H9 (cell line): ENCODE results near the gene TTC39A. TPM values are rescaled to one million over a fixed set of nuclear protein-coding genes. Genes with fewer than 3 reads are reported as not detected.
A peak's percentile ranks its signal among the peaks of the same experiment; 100 is the strongest.

Experiments used
- DNase-seq: peaks from one replicate; pipeline ENCODE4 v3.0.0-alpha.2; 2017
- H2AFZ ChIP-seq: one replicate; pipeline ENCODE4 v1.6.1; 2013; ENCODE audit warnings: mild to moderate bottlenecking, low read length, control low read depth, moderate library complexity
- H2AK5ac ChIP-seq: 2 replicates; pipeline ENCODE4 v1.6.1; 2013; ENCODE audit warnings: low read length, control low read depth, mixed read lengths; ENCODE audit not compliant: insufficient read length
- H2BK120ac ChIP-seq: one replicate; pipeline ENCODE4 v1.6.1; 2013; ENCODE audit warnings: low read depth, mild to moderate bottlenecking, low read length, control low read depth, inconsistent platforms; ENCODE audit not compliant: poor library complexity, severe bottlenecking
- H2BK12ac ChIP-seq: 2 replicates; pipeline ENCODE4 v1.6.1; 2013; ENCODE audit warnings: low read length, control low read depth, mixed read lengths, low read depth; ENCODE audit not compliant: insufficient read length
- H2BK15ac ChIP-seq: 2 replicates; pipeline ENCODE4 v1.6.1; 2013; ENCODE audit warnings: low read depth, low read length, control low read depth
- H2BK20ac ChIP-seq: one replicate; pipeline ENCODE4 v1.6.1; 2013; ENCODE audit warnings: low read depth, mild to moderate bottlenecking, low read length, control low read depth, inconsistent platforms; ENCODE audit not compliant: poor library complexity, severe bottlenecking
- H2BK5ac ChIP-seq: 2 replicates; pipeline ENCODE4 v1.6.1; 2013; ENCODE audit warnings: low read length, control low read depth, mixed read lengths; ENCODE audit not compliant: insufficient read length
- H3K14ac ChIP-seq: 2 replicates; pipeline ENCODE4 v1.6.1; 2013; ENCODE audit warnings: low read length, control low read depth; ENCODE audit not compliant: insufficient read depth
- H3K18ac ChIP-seq: 2 replicates; pipeline ENCODE4 v1.6.1; 2013; ENCODE audit warnings: low read depth, mild to moderate bottlenecking, mixed read lengths, low read length, control low read depth; ENCODE audit not compliant: insufficient read length
- H3K23ac ChIP-seq: 2 replicates; pipeline ENCODE4 v1.6.1; 2013; ENCODE audit warnings: low read length, control low read depth, mixed read lengths, low read depth; ENCODE audit not compliant: insufficient read length
- H3K23me2 ChIP-seq: 2 replicates; pipeline ENCODE4 v1.6.1; 2013; ENCODE audit warnings: low read depth, mild to moderate bottlenecking, mixed read lengths, low read length, control low read depth; ENCODE audit not compliant: insufficient read length, poor library complexity, severe bottlenecking
- H3K27ac ChIP-seq: 2 replicates; pipeline ENCODE4 v1.5.1; 2013; ENCODE audit warnings: low read length, control low read depth, mixed read lengths, low read depth; ENCODE audit not compliant: insufficient read length
- H3K27me3 ChIP-seq: 2 replicates; pipeline ENCODE4 v1.6.1; 2013; ENCODE audit warnings: low read length, control low read depth, inconsistent platforms; ENCODE audit not compliant: insufficient read depth
- H3K4ac ChIP-seq: 2 replicates; pipeline ENCODE4 v1.6.1; 2013; ENCODE audit warnings: low read depth, mild to moderate bottlenecking, control low read depth, inconsistent platforms, low read length, moderate library complexity
- H3K4me1 ChIP-seq: 2 replicates; pipeline ENCODE4 v1.6.1; 2013; ENCODE audit warnings: low read length, control low read depth, inconsistent platforms; ENCODE audit not compliant: insufficient read depth
- H3K4me2 ChIP-seq: 2 replicates; pipeline ENCODE4 v1.6.1; 2013; ENCODE audit warnings: low read length, control low read depth, mixed read lengths; ENCODE audit not compliant: insufficient read length, insufficient read depth
- H3K56ac ChIP-seq: 2 replicates; pipeline ENCODE4 v1.6.1; 2013; ENCODE audit warnings: low read depth, mild to moderate bottlenecking, mixed read lengths, low read length, control low read depth; ENCODE audit not compliant: insufficient read length
- H3K79me1 ChIP-seq: 2 replicates; pipeline ENCODE4 v1.6.1; 2013; ENCODE audit warnings: low read depth, mild to moderate bottlenecking, moderate library complexity, low read length, control low read depth, inconsistent platforms; ENCODE audit not compliant: insufficient read depth, poor library complexity, severe bottlenecking
- H3K79me2 ChIP-seq: 2 replicates; pipeline ENCODE4 v1.6.1; 2013; ENCODE audit warnings: low read length, control low read depth, inconsistent platforms; ENCODE audit not compliant: insufficient read depth
- H3K9ac ChIP-seq: 2 replicates; pipeline ENCODE4 v1.6.1; 2013; ENCODE audit warnings: low read length, control low read depth, mixed read lengths; ENCODE audit not compliant: insufficient read length; ENCODE audit errors: extremely low read depth
- H3K9me3 ChIP-seq: one replicate; pipeline ENCODE4 v1.6.1; 2013; ENCODE audit warnings: low read depth, low read length, inconsistent platforms; ENCODE audit not compliant: control insufficient read depth
- H3T11ph ChIP-seq: one replicate; pipeline ENCODE4 v1.6.1; 2013; ENCODE audit warnings: mild to moderate bottlenecking, low read length, control low read depth, inconsistent platforms
- H4K20me1 ChIP-seq: one replicate; pipeline ENCODE4 v1.6.1; 2013; ENCODE audit not compliant: control insufficient read depth, insufficient read length, insufficient read depth
- H4K5ac ChIP-seq: 2 replicates; pipeline ENCODE4 v1.6.1; 2013; ENCODE audit warnings: low read depth, mild to moderate bottlenecking, mixed read lengths, low read length, control low read depth; ENCODE audit not compliant: insufficient read length
- H4K8ac ChIP-seq: replicated peaks from 2 replicates; pipeline ENCODE4 v1.6.1; 2013; ENCODE audit warnings: low read length, control low read depth, mixed read lengths, low read depth; ENCODE audit not compliant: insufficient read length
- H4K91ac ChIP-seq: 2 replicates; pipeline ENCODE4 v1.6.1; 2013; ENCODE audit warnings: low read depth, mild to moderate bottlenecking, moderate library complexity, mixed read lengths, low read length, control low read depth; ENCODE audit not compliant: insufficient read length
- H3K27ac Mint-ChIP-seq, 3 experiments: 2 replicates in 2 of 3; 3 replicates in 1 of 3; pipeline ENCODE4 v1.8.0; 2020 to 2021; ENCODE audit warnings: mixed read lengths in 3 of 3, mild to moderate bottlenecking in 1 of 3, moderate library complexity in 1 of 3
- H3K27me3 Mint-ChIP-seq: 2 replicates; pipeline ENCODE4 v1.8.0; 2021; ENCODE audit warnings: low read depth, mild to moderate bottlenecking, moderate library complexity, mixed read lengths
- H3K36me3 Mint-ChIP-seq, 3 experiments: 2 replicates in 2 of 3; 3 replicates in 1 of 3; pipeline ENCODE4 v1.8.0; 2020 to 2021; ENCODE audit warnings: low read depth in 3 of 3, mixed read lengths in 3 of 3; ENCODE audit not compliant: insufficient read depth in 1 of 3
- H3K4me1 Mint-ChIP-seq, 2 experiments: 2 replicates each; pipeline ENCODE4 v1.8.0; 2020; ENCODE audit warnings: mixed read lengths in 2 of 2
- H3K4me3 Mint-ChIP-seq, 2 experiments: 2 replicates in 1 of 2; 3 replicates in 1 of 2; pipeline ENCODE4 v1.8.0; 2020 to 2021; ENCODE audit warnings: mild to moderate bottlenecking in 2 of 2, mixed read lengths in 2 of 2, moderate library complexity in 1 of 2
- H3K9me3 Mint-ChIP-seq, 2 experiments: 2 replicates in 1 of 2; 3 replicates in 1 of 2; pipeline ENCODE4 v1.8.0; 2020; ENCODE audit warnings: mild to moderate bottlenecking in 2 of 2, mixed read lengths in 2 of 2, moderate library complexity in 1 of 2
- WGBS: extraction: QIAGEN DNeasy Blood & Tissue Kit; methylation state at CpG from one replicate; pipeline ENCODE4 v1.1.7; 2013; ENCODE audit warnings: missing lambda C conversion rate, low lambda C conversion rate, mixed read lengths; ENCODE audit not compliant: insufficient read length; ENCODE audit errors: extremely low coverage; 5-methylcytosine and 5-hydroxymethylcytosine counted together
- total RNA-seq: library from RNA; stranded (reverse); gene quantifications from 2 replicates; pipeline ENCODE4 v1.2.1, GENCODE V29; 2021
- TF ChIP-seq, protein P1 (sequence below): fragments of 200-600 bp; sonication (generic); conservative IDR thresholded peaks from 3 replicates; pipeline ENCODE4 v1.8.0; 2021; ENCODE audit warnings: antibody characterized with exemption, mild to moderate bottlenecking

The TTC39A gene
- total RNA-seq, 1 experiment from 2014 or later: 7.7 TPM

DNA sequence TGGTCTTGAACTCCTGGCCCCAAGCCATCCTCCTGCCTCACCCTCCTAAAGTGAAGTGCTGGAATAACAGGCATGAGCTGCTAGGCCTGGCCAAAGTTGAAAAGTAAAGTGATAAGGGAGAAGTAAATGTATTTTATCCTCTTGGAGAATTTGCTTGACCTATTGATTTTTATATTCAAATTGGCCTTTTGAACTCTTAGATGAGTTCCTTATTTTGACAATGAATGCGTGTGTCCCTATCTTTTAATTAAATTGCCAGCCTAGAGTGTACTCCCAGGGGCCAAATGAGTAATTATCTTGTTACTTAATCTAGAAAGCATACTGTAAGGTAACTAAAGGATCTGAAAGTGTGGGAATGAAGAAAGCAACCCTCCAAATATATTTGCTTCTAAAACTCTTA, 82.9 kb downstream of the TTC39A start:
- TF ChIP-seq, protein P1, sequence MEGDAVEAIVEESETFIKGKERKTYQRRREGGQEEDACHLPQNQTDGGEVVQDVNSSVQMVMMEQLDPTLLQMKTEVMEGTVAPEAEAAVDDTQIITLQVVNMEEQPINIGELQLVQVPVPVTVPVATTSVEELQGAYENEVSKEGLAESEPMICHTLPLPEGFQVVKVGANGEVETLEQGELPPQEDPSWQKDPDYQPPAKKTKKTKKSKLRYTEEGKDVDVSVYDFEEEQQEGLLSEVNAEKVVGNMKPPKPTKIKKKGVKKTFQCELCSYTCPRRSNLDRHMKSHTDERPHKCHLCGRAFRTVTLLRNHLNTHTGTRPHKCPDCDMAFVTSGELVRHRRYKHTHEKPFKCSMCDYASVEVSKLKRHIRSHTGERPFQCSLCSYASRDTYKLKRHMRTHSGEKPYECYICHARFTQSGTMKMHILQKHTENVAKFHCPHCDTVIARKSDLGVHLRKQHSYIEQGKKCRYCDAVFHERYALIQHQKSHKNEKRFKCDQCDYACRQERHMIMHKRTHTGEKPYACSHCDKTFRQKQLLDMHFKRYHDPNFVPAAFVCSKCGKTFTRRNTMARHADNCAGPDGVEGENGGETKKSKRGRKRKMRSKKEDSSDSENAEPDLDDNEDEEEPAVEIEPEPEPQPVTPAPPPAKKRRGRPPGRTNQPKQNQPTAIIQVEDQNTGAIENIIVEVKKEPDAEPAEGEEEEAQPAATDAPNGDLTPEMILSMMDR: no peak
- Histone ChIP-seq H3K27ac (no peak overlapping the region), H3K27me3 (no peaks in the 10 kb centered on the region), H4K8ac (no peak overlapping the region), H2BK20ac (no peak overlapping the region), H3K14ac (no peak overlapping the region), H4K20me1 (no peaks in the 10 kb centered on the region), H2AFZ (no peak overlapping the region), H3K23me2 (no peaks in the 10 kb centered on the region), H3K4ac (no peak overlapping the region), H3K4me1 (no peaks in the 10 kb centered on the region; the same call in 1 of the 2 replicates), H4K91ac (no peak overlapping the region), H3K9ac (no peak overlapping the region), H2AK5ac (no peak overlapping the region), H4K5ac (no peak overlapping the region), H3K79me2 (peaks cover 9% of the 10 kb centered on the region; the same call in 1 of the 2 replicates), H3K56ac (no peak overlapping the region), H3T11ph (no peak overlapping the region), H3K9me3 (no peaks in the 10 kb centered on the region), H2BK15ac (no peak overlapping the region), H3K79me1 (no peaks in the 10 kb centered on the region), H2BK12ac (no peak overlapping the region), H3K23ac (no peak overlapping the region), H3K4me2 (no peak overlapping the region), H3K18ac (no peak overlapping the region), H2BK120ac (no peak overlapping the region), H2BK5ac (no peak overlapping the region)
- Mint-ChIP-seq H3K4me1 (peaks cover 0 to 9% of the 10 kb centered on the region in 2 experiments; a peak in 1 of 4 replicates), H3K27me3 (no peaks in the 10 kb centered on the region), H3K36me3 (peaks cover 1 to 9% (median 3%) of the 10 kb centered on the region in 3 experiments; a peak in 3 of 7 replicates), H3K4me3 (no peak overlapping the region), H3K27ac (0 out of 7 replicates have a peak overlapping the region, but pooled peaks of 1 of the 3 experiments have one; percentile 10), H3K9me3 (no peaks in the 10 kb centered on the region)
- DNase-seq: no peak
- no CpG with 5 or more reads among the region's 1 CpG for WGBS
